Adipose tissue (tissue), 3 donors: ENCODE measurements around the gene EBPL. TPM values are rescaled to one million over a fixed set of nuclear protein-coding genes. Genes with fewer than 3 reads are reported as not detected.
"Not testable (repeated sequence)": the region's sequence is repeated elsewhere in the genome, so short reads cannot be mapped to it uniquely, and the experiment has no call there.

ENCODE experiments used
- H3K27ac ChIP-seq: one replicate; pipeline ENCODE4 v1.5.1; 2013; ENCODE audit warnings: low read depth, low read length
- WGBS, 3 donors: extraction: QIAGEN DNeasy Blood & Tissue Kit; methylation state at CpG; one replicate each; pipeline ENCODE4 v1.1.7; 2013; 5-methylcytosine and 5-hydroxymethylcytosine counted together
- polyA plus RNA-seq, 3 donors: library from polyadenylated mRNA; stranded (reverse); fragments of 200-250 nt; gene quantifications; one replicate each; pipeline ENCODE4 v1.2.3, GENCODE V29; 2013
- donor health status: healthy with polysubstance abuse.
- donor health status: Bipolar disorder and iron deficiency.
- donor health status: healthy.

EBPL gene
- 10 to 100 TPM; 29.7 to 53.3 (median 36.9) TPM for polyA plus RNA-seq

GRCh38 chr13:49690995-49691784 is at the start of gene EBPL:
EBPL (minus strand) TSS chr13:49691486; CDS start chr13:49691424, 62 bp downstream.
- H3K27ac ChIP-seq: no peak within 1 kb of the TSS

GRCh38 chr13:49740870-49741269 is 49.6 kb upstream of the EBPL start:
- H3K27ac ChIP-seq: no peak overlapping the region
- WGBS, 3 donors: 84 to 90% (median 87%) methylated on average over 2 of the region's 2 CpGs

More at GRCh38 chr13:49690995-49691784, at the start of gene EBPL:
- 0 to 1% (median 0%) methylated on average over 64 to 67 of the region's 67 CpGs for WGBS, 3 donors

DNA sequence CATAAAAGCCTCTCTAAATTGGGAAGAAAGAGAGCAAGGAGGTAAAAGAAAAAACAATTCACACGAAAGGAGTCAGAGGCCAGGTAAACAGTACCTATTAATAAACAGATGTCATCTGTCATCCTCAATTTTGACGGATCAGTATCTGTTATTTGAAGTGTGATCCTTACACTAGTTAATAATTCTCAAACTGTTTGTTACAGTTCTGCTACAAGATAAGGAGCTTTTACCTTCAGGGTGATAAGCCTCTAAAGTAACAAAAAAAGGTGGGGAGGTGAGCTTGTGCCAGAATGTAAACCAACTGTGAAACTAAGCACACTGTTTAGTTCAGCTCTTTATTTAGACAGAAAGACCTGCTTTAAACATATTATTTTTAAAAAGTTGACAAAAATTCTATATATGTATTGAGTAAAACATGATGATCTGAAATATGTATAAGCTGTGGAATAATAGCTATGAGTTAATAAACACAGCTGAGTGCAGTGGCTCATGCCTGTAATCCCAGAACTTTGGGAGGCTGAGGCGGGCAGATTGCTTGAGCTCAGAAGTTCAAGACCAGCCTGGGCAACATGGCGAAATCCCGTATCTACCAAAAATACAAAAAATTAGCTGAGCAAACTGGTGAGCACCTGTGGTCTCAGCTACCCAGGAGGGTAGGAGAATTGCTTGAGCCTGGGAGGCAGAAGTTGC is 48.4 kb upstream of the EBPL start:
- no peak overlapping the region for H3K27ac ChIP-seq
- 32 to 96% (median 93%) methylated on average over 5 of the region's 5 CpGs for WGBS, 3 donors

- 74 to 95% (median 90%) methylated on average over 12 of the region's 12 CpGs for WGBS, 3 donors
- H3K27ac ChIP-seq: no peak overlapping the region
These were observed 42.1 kb upstream of the EBPL start for GRCh38 chr13:49733181-49733951.

DNA sequence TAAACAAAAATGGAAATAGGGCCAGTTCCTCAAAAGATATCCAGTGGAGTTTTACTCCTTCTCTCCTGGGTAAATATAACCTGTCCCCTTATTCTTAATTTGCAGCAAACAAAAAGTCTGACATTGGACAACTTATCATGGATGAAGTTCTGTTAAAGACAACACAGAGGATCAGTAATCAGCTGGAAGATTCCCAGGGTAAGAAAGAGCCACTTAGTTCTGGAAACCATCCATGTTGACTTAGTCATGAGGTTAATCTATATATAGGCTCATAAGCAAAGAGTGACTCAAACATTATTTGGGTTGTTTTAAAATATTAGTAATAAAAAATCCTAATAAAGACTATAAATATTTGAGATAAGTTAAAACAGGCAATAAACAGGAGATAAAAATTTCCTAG is 40.5 kb upstream of the EBPL start:
- no peak overlapping the region for H3K27ac ChIP-seq

DNA sequence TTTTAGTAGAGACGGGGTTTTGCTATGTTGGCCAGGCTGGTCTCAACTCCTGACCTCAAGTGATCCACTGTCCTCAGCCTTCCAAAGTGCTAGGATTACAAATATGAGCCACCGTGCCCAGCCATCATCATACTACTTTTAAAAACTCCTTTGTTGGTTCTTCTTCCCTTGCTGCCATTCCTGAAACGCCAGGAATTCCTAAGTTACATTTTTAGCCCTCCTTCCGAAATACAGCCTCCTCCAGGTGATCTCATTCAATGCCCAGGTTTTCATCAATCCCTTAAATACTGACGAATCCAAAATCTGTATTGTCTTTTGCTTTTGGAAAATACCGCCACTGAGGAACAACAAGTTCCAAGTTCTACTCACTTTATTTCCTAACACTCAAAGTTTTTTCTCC is 25.3 kb upstream of the EBPL start:
- no peak overlapping the region for H3K27ac ChIP-seq
- WGBS, 3 donors: 92 to 96% (median 95%) methylated on average over 6 of the region's 6 CpGs

DNA sequence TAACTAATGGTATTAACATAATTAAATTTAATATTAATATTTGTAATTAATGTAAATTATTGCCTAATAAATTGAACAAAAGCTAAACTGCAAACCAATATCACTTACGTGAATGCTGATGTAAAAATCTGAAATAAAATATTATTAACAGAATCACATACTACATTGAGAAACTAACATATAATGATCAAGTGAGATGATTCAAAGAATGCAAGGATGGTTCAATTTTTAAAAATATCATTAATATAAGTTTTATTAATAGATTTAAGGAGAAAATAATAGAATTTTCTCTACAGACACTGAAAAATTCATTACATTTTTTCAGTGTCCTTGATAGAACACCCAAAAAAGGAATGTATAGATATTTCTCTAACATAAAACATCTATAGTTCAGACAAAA is 23.5 kb upstream of the EBPL start:
- WGBS, 3 donors: 97 to 99% (median 98%) methylated on average over 1 of the region's 1 CpG
- no peak overlapping the region for H3K27ac ChIP-seq

- no peak overlapping the region for H3K27ac ChIP-seq
- 48 to 70% (median 63%) methylated on average over 2 of the region's 2 CpGs for WGBS, 3 donors
These were observed 20.1 kb upstream of the EBPL start for GRCh38 chr13:49711218-49711863.

DNA sequence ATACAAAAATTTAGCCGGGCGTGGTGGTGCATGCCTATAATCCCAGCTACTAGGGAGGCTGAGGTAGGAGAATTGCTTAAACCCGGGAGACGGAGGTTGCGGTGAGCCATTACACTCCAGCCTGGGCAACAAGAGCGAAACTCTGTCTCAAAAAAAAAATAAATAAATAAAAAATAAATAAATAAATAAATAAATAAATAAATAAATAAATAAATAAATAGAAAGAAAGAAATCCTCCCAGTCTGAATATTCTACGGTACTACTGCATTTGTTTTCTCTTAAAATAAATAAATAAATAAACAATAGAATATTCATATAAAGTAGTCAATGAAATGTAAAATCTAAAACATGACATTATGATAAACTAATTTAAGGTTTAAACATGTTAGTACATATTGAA is 13.0 kb upstream of the EBPL start:
- WGBS, 3 donors: 98 to 99% (median 99%) methylated on average over 7 of the region's 7 CpGs
- H3K27ac ChIP-seq: not testable (repeated sequence)

DNA sequence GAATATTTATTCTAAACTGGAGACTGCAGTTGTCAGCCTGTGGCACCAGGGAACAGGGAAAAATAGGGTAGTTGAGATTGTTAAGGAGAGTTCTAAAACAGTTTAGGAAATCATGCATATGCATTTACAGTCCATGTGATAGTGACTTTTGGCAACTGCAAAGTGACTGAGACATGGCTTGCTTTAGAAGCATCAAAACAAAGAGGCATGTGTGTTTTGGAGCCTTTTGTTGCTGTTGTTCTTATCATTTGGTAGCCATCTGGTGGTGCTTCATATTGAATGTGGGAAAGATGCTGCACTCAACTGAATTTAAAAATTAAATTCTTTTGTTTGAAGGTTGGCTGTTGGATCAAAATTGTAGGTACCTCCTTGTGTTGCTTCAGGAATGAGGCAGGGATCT is 10.2 kb upstream of the EBPL start:
- no peak overlapping the region for H3K27ac ChIP-seq

GRCh38 chr13:49697468-49697867 is 6.2 kb upstream of the EBPL start:
- 97 to 100% (median 99%) methylated on average over 3 of the region's 3 CpGs for WGBS, 3 donors
- no peak overlapping the region for H3K27ac ChIP-seq

- no peak overlapping the region for H3K27ac ChIP-seq
- WGBS, 3 donors: 82 to 87% (median 83%) methylated on average over 1 of the region's 1 CpG
These were observed 3.2 kb upstream of the EBPL start for GRCh38 chr13:49694446-49694845.

DNA sequence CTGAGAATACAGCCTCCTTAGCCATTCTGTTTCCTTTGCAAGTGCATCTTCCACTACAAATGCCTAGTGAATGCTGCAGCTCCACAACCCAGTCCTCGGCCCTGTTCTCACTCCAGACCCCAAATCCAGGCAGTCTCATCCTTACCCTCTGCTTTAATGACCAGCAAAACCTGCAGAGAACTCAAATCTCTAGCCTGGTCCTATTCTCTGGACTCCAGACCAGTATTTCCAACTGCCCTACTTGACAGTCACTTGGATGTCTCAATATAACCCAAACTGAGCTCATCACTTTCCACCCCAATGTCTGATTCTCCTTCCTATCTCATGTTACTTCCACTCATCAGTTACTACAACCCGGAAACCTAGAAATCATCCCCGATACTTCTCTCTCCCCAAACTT is 2.6 kb upstream of the EBPL start:
- no peak overlapping the region for H3K27ac ChIP-seq
- WGBS, 3 donors: 78 to 92% (median 82%) methylated on average over 3 of the region's 3 CpGs

DNA sequence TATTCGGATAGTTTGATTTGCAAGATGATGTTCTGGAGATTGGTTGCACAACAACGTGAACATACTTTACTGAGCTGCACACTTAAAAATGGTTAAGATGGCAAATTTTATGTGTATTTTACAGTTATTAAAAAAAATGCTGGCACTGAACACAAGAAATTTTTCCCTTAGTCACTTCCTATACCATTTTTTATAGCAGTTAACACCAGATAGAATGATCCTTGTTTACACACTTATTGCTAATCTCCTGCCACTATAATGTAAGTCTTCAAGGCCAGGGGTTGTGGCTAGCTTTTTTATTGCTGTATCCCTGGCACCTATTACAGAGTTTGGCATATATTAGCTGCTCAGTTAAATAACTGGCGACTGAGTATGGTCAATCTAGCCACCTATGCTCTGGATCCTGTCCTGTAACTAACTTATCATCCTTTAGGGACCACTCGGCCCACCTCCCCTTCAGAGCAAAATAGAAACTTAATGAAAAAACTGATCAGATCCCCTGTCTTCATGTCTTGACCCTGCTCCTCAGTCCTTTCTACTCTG is 2.0 kb upstream of the EBPL start:
- 61 to 85% (median 68%) methylated on average over 4 of the region's 4 CpGs for WGBS, 3 donors
- no peak overlapping the region for H3K27ac ChIP-seq

DNA sequence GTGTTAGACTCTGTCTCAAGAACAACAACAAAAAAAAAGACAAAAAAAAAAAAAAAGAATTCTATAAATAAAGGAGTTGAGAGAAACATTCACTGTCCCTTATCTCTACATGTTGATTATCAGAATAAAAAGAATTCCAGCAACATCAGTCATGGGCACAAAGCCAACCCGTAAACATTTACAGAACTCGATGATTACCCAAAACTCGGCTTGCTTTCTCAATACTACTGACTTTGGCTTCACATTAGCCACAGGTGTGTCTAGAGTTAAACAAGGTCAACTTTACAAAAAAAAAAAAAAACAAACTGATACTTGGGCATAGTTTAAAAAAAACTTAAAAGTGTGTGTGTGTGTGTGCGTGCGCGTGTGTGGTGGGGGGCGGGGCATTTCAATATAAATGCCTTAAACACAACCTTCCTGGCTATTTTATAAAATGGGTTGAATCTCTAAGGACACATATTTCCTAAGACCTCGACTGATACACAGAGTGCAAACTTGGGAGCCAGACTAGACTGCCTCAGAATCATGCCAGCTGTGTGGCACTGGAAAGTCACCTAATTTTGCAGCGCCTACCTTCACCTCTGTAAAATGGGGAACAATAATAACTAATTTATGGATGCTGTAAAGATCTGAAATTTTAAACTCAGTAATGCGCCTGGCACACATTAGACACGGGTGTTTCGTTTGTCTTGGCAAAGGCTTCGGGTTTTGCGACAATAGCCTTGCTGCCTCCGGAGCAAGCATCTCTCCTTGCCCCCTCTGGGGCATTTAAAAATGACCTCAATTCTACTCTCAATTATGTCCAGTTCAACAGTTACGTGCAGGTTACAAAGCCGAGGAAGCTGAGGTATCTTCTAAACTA is 922 bp downstream of the EBPL start:
- WGBS, 3 donors: 3 to 7% (median 4%) methylated on average over 17 of the region's 17 CpGs
- no peak overlapping the region for H3K27ac ChIP-seq

DNA sequence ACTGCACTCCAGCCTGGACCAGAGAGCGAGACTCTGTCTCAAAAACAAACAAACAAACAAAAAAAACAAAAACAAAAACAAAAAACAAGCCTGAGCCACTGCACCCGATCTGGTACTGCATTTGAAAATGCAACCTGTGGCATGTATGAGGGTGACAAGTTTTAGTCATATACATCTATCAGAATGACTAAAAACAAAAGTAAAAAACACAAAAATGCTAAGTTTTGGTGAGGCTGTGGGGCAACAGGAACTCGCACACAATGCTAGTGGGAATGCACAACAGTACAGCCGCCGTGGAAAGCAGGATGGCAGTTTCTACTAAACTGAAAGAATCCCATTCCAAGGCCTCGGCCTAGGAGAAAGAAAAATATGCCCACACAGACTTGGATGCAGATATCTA is 7.8 kb downstream of the EBPL start:
- H3K27ac ChIP-seq: no peak overlapping the region
- 83 to 94% (median 91%) methylated on average over 6 of the region's 6 CpGs for WGBS, 3 donors

DNA sequence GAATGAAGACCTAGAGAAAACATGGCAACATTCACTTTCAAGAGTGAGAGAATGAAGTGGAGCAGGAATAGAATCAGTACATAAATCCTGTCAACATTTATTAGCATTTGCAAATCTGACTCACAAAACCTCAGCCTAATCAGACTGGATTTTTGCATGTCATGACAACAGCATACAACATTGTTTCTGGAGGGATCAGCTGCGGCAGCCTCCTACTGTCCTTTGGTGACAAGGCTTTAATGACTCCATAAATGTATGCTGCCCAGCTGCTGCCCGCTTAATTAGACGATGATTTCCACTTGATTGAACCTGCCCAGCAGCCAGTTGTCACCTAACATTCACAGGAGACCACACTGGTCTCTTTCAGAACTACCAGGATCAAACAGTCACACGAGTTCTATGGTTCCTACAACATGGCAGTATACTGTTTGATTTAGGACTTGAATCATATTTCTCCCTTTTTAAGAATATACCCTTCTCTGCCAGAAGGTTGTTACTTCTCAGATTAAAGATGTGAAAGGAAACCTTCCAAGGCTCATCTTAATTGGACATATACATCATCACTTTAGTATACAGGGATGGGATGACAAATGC is 9.3 kb downstream of the EBPL start:
- H3K27ac ChIP-seq: no peak overlapping the region
- WGBS, 3 donors: 83 to 86% (median 84%) methylated on average over 4 of the region's 4 CpGs
